AG04450 (cell line): ENCODE data around the gene MACROD2. TPM values are rescaled to one million over a fixed set of nuclear protein-coding genes. Genes with fewer than 3 reads are reported as not detected.

Experiments
- CTCF ChIA-PET: fragments of 300-600, 350-600 bp; formaldehyde crosslinking; extraction: SDS; loops from one replicate; lab custom pipeline; 2022; ENCODE audit warnings: antibody characterized with exemption, inconsistent platforms; lab: Charles Lee
- POLR2A ChIA-PET: fragments of 350-600 bp; formaldehyde crosslinking; extraction: SDS; loops from one replicate; lab custom pipeline; 2021; ENCODE audit warnings: antibody characterized with exemption, inconsistent platforms; lab: Yijun Ruan, JAX
- DNase-seq: peaks from one replicate; pipeline ENCODE4 v3.0.0-alpha.2; 2011; ENCODE audit warnings: low read depth, low spot score
- H3K27ac ChIP-seq: one replicate; pipeline ENCODE4 v1.5.1; 2012; ENCODE audit warnings: low read depth, low read length, control low read depth
- H3K27me3 ChIP-seq: one replicate; pipeline ENCODE4 v1.6.0; 2012; ENCODE audit warnings: low read length; ENCODE audit not compliant: control insufficient read depth, insufficient read depth
- H3K4me3 ChIP-seq: 2 replicates; pipeline ENCODE4 v1.5.1; 2011; ENCODE audit warnings: mild to moderate bottlenecking, low read depth, low read length, control low read depth
- H3K9me3 ChIP-seq: 2 replicates; pipeline ENCODE4 v1.5.1; 2012; ENCODE audit warnings: low read length; ENCODE audit not compliant: control insufficient read depth, insufficient read depth
- CTCF ChIP-seq: IDR thresholded peaks from 2 replicates; pipeline ENCODE4 v1.5.1; 2011; ENCODE audit warnings: low read depth, low read length, control low read depth, inconsistent platforms
- polyA plus RNA-seq: library from polyadenylated mRNA; depleted of rRNA; stranded (reverse); fragments of >200 nt; gene quantifications from 2 replicates; pipeline ENCODE4 v1.2.3, GENCODE V29; 2011

The MACROD2 gene
- polyA plus RNA-seq, 1 experiment: 0.02 TPM

DNA sequence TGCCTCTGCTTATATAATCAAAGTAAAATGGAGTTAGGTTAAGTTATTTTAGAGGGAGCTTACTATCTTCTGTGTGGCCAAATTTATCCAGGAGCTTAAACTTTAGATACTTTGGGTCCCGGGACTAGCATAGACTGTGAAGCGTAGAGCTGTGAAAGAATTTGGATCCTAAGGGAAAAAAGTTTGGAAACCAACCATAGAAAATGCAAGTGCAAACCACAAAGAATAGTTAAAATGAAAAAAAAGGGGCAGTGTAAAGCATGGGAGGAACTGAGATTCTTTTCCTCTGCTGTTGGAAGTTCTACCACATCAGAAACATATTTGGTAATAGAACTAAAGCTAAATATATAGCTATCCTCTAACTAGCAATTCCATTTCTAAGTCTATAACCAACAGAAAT, 574.3 kb downstream of the MACROD2 start:
- no peak for TF ChIP-seq CTCF
- no peaks in the 10 kb centered on the region for H3K27me3 ChIP-seq
- H3K9me3 ChIP-seq: no peaks in the 10 kb centered on the region
- ChIA-PET CTCF (interaction anchor here (2.6 kb wide), 1 partner anchor 232 kb away, joined by 10 read pairs; the partner anchor contains the start of gene FLRT3), POLR2A (no interaction called here)
- no peak for DNase-seq
- H3K27ac ChIP-seq: no peak overlapping the region
- H3K4me3 ChIP-seq: no peak overlapping the region

GRCh38 chr20:14570811-14571210, 575.5 kb downstream of the MACROD2 start:
- CTCF ChIA-PET: no interaction called here
- no peaks in the 10 kb centered on the region for H3K9me3 ChIP-seq
- DNase-seq: no peak
- H3K4me3 ChIP-seq: no peak overlapping the region
- POLR2A ChIA-PET: no interaction called here
- no peak for TF ChIP-seq CTCF
- H3K27ac ChIP-seq: no peak overlapping the region
- no peaks in the 10 kb centered on the region for H3K27me3 ChIP-seq

- ChIA-PET POLR2A (no interaction called here), CTCF (interaction anchor here (0.6 kb wide), 1 partner anchor 10 kb away, joined by 3 read pairs; no protein-coding TSS in a partner anchor)
- H3K9me3 ChIP-seq: no peaks in the 10 kb centered on the region
- H3K27ac ChIP-seq: no peak overlapping the region
- H3K4me3 ChIP-seq: no peak overlapping the region
- TF ChIP-seq CTCF: no peak
- no peaks in the 10 kb centered on the region for H3K27me3 ChIP-seq
- DNase-seq: no peak
Observed at GRCh38 chr20:14573676-14574075, 578.4 kb downstream of the MACROD2 start.

- no peak overlapping the region for H3K4me3 ChIP-seq
- ChIA-PET CTCF (no interaction called here), POLR2A (no interaction called here)
- H3K27me3 ChIP-seq: no peaks in the 10 kb centered on the region
- no peak for DNase-seq
- H3K9me3 ChIP-seq: no peaks in the 10 kb centered on the region
- no peak overlapping the region for H3K27ac ChIP-seq
- no peak for TF ChIP-seq CTCF
Observed at GRCh38 chr20:14576196-14576877, 581.0 kb downstream of the MACROD2 start.

- CTCF ChIA-PET: interaction anchor here (1.8 kb wide), 1 partner anchor 243 kb away, joined by 4 read pairs; the partner anchor contains the start of gene FLRT3
- Histone ChIP-seq H3K4me3 (no peak overlapping the region), H3K27me3 (no peaks in the 10 kb centered on the region), H3K9me3 (no peaks in the 10 kb centered on the region), H3K27ac (no peak overlapping the region)
- DNase-seq: no peak
- POLR2A ChIA-PET: no interaction called here
- no peak for TF ChIP-seq CTCF
Observed at GRCh38 chr20:14580418-14581074, 585.2 kb downstream of the MACROD2 start.
